NCI-H1436 treated with DMSO at 0.1 percent for 48 hours (cell line): Measurements from ENCODE around the gene N4BP2.
"Not testable (repeated sequence)": the region's sequence is repeated elsewhere in the genome, so short reads cannot be mapped to it uniquely, and the experiment has no call there.

Experiments
- DNase-seq: peaks from one replicate; lab custom pipeline; 2025; lab: John Stamatoyannopoulos, UW

N4BP2 gene

GRCh38 chr4:40087799-40088366 is 31.2 kb downstream of the N4BP2 start:
- DNase-seq, result no peak

GRCh38 chr4:40093400-40093799 is 36.8 kb downstream of the N4BP2 start:
- DNase-seq, result not testable (repeated sequence)

GRCh38 chr4:40099010-40099409 is 42.4 kb downstream of the N4BP2 start:
- no peak for DNase-seq

GRCh38 chr4:40107150-40107549 is 50.5 kb downstream of the N4BP2 start:
- not testable (repeated sequence) for DNase-seq

GRCh38 chr4:40112027-40112792 is 55.6 kb downstream of the N4BP2 start:
- no peak for DNase-seq

- no peak for DNase-seq
These were observed 57.6 kb downstream of the N4BP2 start for GRCh38 chr4:40114206-40114605.

GRCh38 chr4:40118861-40119260 is 62.2 kb downstream of the N4BP2 start:
- no peak for DNase-seq

GRCh38 chr4:40119344-40119743 is 62.7 kb downstream of the N4BP2 start:
- DNase-seq, result no peak

- no peak for DNase-seq
These were observed 64.9 kb downstream of the N4BP2 start for GRCh38 chr4:40121515-40121914.

- no peak for DNase-seq
These were observed 66.3 kb downstream of the N4BP2 start for GRCh38 chr4:40122941-40123340.

- no peak for DNase-seq
These were observed 68.0 kb downstream of the N4BP2 start for GRCh38 chr4:40124690-40125089.

- DNase-seq, result no peak
These were observed 73.9 kb downstream of the N4BP2 start for GRCh38 chr4:40130401-40131036.

GRCh38 chr4:40132816-40133215 is 76.2 kb downstream of the N4BP2 start:
- DNase-seq, result no peak

- DNase-seq, result no peak
These were observed 77.7 kb downstream of the N4BP2 start for GRCh38 chr4:40134206-40134917.

GRCh38 chr4:40136202-40136601 is 79.6 kb downstream of the N4BP2 start:
- DNase-seq, result not testable (repeated sequence)

- DNase-seq, result no peak
These were observed 83.5 kb downstream of the N4BP2 start for GRCh38 chr4:40140196-40140595.

GRCh38 chr4:40140597-40140996 is 83.9 kb downstream of the N4BP2 start:
- DNase-seq, result not testable (repeated sequence)

- no peak for DNase-seq
These were observed 87.4 kb downstream of the N4BP2 start for GRCh38 chr4:40143926-40144508.

GRCh38 chr4:40144716-40145115 is 88.1 kb downstream of the N4BP2 start:
- no peak for DNase-seq

- not testable (repeated sequence) for DNase-seq
These were observed 90.8 kb downstream of the N4BP2 start for GRCh38 chr4:40147490-40147889.

- DNase-seq, result no peak
These were observed 93.3 kb downstream of the N4BP2 start for GRCh38 chr4:40149960-40150385.

GRCh38 chr4:40150932-40151331 is 94.3 kb downstream of the N4BP2 start:
- DNase-seq, result no peak
